ENCODE data around the gene KLHL7. TPM values are rescaled to one million over a fixed set of nuclear protein-coding genes. Genes with fewer than 3 reads are reported as not detected.

Gene KLHL7
- total and polyA plus RNA-seq, 9 of the 15 experiments (the other 6 are each of a cell fraction or from before 2014, with no cell fraction given) = 4.2 to 63.1 (median 32.3) TPM

DNA sequence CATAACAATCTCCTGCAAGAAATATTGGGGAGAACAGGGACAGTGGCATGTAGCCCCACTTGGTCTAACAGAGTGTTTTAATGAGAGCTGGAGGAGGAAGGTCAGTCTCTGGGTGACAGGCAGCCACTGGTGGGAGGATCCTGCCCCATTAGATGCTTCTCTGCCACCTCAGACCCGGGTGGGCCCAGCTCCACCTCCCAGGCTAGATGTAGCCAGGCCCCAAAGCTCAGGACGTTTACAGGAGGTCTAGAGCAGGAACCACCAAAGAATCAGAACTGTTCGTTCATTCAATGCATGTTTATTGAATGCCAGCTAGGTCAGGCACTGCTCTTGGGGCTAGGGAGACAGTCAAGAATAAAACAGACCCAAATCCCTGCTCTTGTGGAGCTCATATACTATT is 112.6 kb downstream of the KLHL7 start (continued):
- TF ChIP-seq, protein P1, sequence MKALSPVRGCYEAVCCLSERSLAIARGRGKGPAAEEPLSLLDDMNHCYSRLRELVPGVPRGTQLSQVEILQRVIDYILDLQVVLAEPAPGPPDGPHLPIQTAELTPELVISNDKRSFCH (CRISPR knock-in tag; IDR thresholded peaks at IDR 0.05) = no peak
- TF ChIP-seq, protein P1 (tag; IDR thresholded peaks at IDR 0.05) = no peak

DNA sequence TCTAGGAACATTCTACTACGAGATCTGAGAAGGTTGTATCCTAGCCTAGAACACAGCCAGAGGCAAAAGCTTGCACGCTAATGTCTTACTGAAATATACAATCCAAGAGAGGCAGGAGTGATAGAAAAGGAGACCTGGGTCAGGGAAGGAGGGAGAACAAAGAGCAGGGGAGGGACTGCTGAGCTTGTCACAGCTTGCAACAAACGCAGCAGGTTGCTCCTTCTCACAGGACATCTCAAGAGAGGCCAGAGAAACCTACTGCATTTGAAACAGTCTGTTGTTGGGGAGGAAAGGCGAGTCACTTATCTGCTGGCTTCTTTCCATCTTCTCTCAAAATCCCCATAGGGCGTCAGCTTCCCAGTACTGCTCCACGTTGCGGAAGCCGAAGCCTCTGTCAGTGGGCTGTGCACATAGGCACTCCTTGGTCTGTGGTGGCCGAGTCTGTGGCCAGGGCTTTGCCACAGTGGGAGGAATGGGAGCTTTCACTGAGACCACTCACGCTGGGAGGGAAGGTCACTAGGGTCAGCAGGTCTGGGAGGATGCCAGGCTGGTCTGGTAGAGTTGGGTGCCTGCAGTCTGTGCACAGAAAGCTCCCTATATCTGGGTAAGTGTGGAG is 115.2 kb downstream of the KLHL7 start:
- H3K36me3 ChIP-seq (ENCODE audit: control insufficient read depth, insufficient read depth, low read length) = no peaks in the 10 kb centered on the region
- H4K20me1 ChIP-seq (replicated peaks; ENCODE audit: control insufficient read depth, insufficient read depth, low read length) = no peaks in the 10 kb centered on the region; the same call in 1 of the 2 replicates
- intact Hi-C loops (cut with micrococcal nuclease) = no loop called here
- no TSS peak for BruUV-seq (replicated peaks)
- in situ Hi-C loops (cut with MboI) = no loop called here
- H3K79me2 ChIP-seq (ENCODE audit: control insufficient read depth, insufficient read depth, low read length) = no peaks in the 10 kb centered on the region
- H3K4me1 ChIP-seq (replicated peaks in 1 of 2; ENCODE audit: control insufficient read depth in 2 of 2, insufficient read depth in 2 of 2, low read length in 2 of 2) = peaks cover 0 to 5% of the 10 kb centered on the region in 2 experiments; a peak in 3 of 5 replicates
- H3K4me3 ChIP-seq = no peak overlapping the region
- no peaks in the 10 kb centered on the region for H3K27me3 ChIP-seq (ENCODE audit: control insufficient read depth in 2 of 2, insufficient read depth in 2 of 2, low read length in 2 of 2)
- ATAC-seq (peak; percentile 53), DNase-seq (ENCODE audit: extremely low read depth in 1 of 4, low spot score in 3 of 4) (no peak), FAIRE-seq (no peak)
- POLR2A ChIA-PET = interaction anchor here (0.6 to 1.1 kb wide), 6 partner anchors 16 to 162 kb away, joined by 3 to 4 read pairs (median 3); no protein-coding TSS in a partner anchor
- H2AFZ ChIP-seq (ENCODE audit: low read depth, low read length) = peak overlapping the region; percentile 77
- peak overlapping the region; percentile 27; the same call in 1 of the 2 replicates for H3K4me2 ChIP-seq (ENCODE audit: insufficient read depth, low read length)
- no peaks in the 10 kb centered on the region for H3K9me3 ChIP-seq (replicated peaks; ENCODE audit: control insufficient read depth, insufficient read depth, low read depth, low read length)
- H3K9ac ChIP-seq (ENCODE audit: insufficient read depth in 1 of 2, low read depth in 2 of 2, low read length in 2 of 2) = peak overlapping the region in 1 of 2 experiments; percentile 53; a peak in 2 of 4 replicates
- H3K9me1 ChIP-seq (ENCODE audit: control insufficient read depth, insufficient read depth, low read length) = no peaks in the 10 kb centered on the region
- CTCF ChIA-PET (ENCODE audit: low intra/inter-chr PET ratio) = no interaction called here
- TF ChIP-seq, protein P2, sequence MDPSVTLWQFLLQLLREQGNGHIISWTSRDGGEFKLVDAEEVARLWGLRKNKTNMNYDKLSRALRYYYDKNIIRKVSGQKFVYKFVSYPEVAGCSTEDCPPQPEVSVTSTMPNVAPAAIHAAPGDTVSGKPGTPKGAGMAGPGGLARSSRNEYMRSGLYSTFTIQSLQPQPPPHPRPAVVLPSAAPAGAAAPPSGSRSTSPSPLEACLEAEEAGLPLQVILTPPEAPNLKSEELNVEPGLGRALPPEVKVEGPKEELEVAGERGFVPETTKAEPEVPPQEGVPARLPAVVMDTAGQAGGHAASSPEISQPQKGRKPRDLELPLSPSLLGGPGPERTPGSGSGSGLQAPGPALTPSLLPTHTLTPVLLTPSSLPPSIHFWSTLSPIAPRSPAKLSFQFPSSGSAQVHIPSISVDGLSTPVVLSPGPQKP (CRISPR knock-in tag; IDR thresholded peaks at IDR 0.05) = no peak
- TF ChIP-seq NFIC (IDR thresholded peaks at IDR 0.05) = peak; percentile 55
- WGBS (ENCODE audit: insufficient coverage, low coverage, missing lambda C conversion rate) = 25% methylated on average over 10 of the region's 10 CpGs
- no peak overlapping the region for H3K27ac ChIP-seq (ENCODE audit: extremely low read depth, low read depth, low read length)

Measured in K562 (cell line).